NCI-H1930 (cell line): ENCODE results near the gene ADAMTSL1.
"Not testable (repeated sequence)": the region's sequence is repeated elsewhere in the genome, so short reads cannot be mapped to it uniquely, and the experiment has no call there.

Source experiments
- DNase-seq, 2 experiments: peaks; one replicate each; lab custom pipeline; 2025; lab: John Stamatoyannopoulos, UW

The ADAMTSL1 gene

DNA sequence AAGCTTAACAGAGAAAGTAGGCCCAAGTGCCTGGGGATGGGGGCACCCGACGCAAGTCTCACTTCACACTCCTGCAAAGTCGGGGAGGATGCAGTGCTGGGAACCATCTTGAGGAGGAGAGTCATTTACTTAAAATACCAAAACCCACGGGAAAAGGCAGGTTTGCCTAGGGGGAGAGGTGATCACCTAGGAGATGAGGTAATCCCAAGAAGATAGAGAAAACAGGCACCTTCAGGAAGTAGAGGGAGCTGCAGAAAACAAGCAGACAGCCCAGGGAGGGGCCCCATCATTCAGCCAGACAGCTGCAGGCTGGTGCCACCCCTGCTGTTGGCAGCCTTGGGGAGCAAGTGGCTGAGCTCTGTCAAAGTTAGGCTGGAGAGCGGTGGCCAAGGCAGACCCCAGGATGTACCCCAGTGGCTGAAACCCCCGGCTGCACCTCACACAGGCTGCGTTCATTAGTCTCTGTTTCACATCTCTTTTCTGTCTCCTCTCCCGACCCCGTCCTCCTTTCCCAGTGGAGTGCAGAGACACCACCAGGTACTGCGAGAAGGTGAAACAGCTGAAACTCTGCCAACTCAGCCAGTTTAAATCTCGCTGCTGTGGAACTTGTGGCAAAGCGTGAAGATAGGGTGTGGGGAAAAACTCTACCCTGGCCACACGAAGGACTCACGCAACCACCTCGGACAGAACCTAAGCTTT lies 434.1 kb downstream of the ADAMTSL1 start:
- no peak for DNase-seq

DNA sequence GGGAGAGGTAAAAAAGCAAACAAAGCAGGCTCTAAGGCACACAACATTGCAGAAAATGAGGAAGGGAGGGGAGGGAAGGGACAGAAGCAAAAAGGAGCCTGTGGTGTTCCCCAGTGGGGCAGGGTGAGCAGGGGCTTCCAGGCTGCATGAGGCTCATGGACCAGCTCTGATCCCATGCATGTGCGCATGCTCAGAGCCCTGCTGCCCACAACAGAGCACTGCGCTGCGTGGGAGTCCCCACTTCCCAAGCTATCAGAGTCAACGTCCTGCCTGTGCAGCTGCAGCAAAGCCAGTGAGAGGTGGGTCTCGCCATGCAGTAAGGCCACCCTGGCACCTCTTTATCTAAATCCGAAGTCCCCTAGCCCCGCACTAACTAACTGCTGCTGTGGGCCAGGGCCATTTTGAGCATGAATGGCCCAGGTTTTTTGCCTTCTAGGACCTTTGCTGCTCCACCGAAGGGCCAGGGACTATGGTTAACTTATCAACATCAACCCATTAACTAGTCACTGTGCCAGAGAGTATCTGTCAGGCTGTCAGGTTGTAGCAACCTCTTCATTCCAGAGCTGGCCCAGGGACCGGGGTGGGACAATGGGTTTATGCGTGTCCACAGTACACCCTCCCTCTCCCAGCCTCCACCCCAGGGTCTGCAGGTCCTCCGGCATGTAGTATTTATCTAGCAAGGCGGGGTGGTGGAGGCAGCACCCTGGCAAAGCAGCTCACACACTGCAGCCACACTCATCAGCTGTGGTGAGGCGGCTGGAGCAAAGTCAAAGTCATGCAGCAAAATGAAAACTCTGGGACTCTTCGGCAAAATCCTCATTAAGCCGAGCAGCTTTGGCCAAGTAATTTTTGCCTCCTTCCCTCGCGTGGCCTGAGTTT lies 435.4 kb downstream of the ADAMTSL1 start:
- DNase-seq, result no peak

DNA sequence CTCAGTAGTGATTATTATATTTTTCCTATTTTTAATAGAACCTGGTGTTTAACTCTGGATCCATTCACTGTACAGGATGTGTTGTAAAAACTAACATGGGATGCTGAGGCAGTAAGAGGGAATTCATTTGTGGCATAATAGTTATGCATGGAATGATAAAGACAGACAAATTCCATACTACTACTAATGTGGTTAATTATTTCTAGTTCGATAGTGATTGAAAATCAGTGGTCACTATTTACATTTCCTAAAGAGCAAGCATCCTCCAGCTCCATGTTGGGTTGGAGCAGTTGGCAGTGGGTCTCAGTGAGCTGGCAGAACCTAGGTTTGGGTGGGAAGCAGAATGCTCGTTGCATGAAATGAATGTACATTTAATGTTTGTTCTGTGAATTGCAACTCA lies 436.5 kb downstream of the ADAMTSL1 start:
- DNase-seq, result no peak

DNA sequence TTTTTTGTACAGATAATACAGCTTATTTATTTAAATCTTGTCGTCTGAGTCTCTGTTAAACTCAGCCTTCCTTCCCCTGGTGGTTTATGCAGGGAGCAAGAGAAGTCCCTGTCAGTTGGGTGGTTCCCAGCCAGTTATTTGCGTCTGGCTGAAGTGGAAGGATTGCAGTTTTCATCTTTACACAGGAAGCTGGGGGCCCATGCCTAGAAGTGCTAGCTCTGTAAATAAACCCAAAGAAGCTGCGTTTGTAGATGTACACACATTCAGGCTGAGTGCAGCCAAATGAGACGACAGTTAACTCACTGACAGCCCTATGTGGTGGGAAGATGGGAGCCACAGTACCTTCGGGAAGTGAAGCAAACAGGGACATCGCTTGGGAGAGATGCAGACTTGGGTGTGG lies 437.0 kb downstream of the ADAMTSL1 start:
- DNase-seq, result no peak

DNA sequence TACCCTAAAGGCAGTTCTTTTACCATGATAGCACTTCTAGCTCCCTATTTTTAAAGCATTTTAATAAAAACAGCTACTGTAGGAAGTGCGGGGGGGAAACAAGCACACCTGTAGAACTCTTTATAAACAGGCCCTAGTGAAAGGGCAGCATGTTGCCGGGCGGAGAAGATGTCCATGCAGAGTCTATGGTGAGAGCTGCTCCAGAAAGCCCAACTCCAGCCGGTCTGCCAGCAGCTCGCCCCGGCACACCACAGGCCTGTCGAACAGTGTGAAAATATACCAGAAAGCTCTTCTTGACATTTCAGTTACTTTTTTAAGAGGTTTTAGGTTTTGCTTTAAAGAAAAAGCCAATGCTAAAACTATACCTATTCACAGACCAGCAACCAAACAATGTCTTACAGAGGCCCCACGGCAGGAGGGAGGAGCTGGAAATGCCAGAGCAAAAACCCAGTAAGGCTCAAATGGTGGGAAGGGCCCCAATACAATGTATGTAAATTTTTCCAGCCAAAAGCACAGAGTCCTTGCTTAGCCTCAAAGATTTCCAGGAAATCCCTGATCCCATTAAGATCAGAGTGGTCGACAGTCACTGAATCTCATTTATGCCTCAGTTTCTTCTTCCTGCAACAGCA lies 437.9 kb downstream of the ADAMTSL1 start:
- DNase-seq, result no peak

DNA sequence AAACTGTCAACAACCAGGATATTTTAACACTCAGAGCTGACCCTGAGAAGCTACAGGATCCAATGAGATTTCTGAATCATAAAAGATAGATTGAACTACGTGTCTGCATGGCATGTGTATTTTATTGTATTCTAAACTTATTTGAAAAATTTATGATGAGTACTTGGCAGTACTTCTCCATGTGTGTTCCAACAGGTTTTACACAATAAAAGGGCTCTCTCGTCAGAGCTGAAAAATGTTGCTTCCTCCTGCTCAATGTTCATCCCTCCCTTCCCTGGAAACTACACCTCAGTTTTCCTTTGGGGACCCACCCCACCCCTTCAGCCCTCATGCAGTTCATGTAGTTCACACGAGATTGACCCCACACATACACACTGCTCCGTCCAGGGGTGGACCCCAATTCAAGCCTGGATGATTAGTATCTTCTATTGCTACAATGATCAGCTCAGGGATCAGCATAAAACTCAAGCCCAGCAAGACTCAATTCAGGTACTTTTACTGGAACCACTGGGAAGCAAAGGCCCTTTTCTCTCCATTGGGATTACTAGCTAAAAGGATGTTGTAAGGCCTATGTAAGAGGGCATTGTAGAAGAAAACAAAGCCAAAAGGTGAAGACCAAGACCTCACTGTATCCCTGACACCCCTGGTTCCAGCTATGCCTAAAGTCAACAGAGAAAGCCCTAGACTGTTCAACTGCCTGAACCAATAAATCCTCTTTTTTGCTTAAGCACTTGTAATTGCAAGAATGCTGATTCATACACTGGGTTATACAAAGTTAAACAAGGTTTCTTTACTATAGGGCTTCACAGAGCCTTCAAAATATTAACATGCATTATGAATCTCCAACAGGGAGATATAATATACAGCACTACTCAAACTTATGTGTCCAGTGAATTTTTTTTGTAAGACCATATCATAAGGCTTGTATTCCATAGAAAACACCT lies 446.5 kb downstream of the ADAMTSL1 start:
- no peak for DNase-seq

DNA sequence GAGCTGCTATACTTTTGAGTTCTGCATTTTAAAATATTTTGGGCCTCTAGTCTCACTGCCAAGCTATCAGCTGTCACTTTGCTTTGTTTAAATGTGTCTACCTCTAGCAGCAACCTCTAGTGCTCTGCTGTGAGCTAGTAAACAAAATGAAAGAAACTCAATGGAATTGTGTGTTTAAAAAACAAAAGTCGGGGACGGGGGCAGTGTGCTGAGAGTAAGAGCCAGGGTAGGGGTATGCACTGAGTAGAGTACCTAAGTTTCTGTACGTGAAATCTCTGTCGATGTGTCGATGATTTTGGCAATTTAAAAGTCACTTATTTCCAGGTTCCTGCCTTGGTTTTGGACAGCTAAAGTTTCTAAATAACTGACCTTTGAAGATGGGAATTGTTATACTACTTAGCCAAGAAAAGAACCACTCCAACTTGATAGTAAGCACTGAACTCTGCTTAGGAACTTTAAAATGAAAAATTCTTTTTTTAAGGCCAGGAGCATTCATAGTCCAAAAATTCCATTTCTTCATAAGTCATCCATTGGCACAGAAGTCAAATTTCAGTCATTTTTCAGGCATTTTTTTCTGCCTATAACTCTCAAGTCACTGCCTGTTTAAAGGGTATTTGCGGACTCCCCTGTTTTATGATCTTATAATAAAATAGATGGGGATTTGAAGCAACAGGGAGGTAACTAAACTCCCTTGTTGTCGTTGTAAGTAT lies 447.6 kb downstream of the ADAMTSL1 start:
- DNase-seq, result no peak

DNA sequence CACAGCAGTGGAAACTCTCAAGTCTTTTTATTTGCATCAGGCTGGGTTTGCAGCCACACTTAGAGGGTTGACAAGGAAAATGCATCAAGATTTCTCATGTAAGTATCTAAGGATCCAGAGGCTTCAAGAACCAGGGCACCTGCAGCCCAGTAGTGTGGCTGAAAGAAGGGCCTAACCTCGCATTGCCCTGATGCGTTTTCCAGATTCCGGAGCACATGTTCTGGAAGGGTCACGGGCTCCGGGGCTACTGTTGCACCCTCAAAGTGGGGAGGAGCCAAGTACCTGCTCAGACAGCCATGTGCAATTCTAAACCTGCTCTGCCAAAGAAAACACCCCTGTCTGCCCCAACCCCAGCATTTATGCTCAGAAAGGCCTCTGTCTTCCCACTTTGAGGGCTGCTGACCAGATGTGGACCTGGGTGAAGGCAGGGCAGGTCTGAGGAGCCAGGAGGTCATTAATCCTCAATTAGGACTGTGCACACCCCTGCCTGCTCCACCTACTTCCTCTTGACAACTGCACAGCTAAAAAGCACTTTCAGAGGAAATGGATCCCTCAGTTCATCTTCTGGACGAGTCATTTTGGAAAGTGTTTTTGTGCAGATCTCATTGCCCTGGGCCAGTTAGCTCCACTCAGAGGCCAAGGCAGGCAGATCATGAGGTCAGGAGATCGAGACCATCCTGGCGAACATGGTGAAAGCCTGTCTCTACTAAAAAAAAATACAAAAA lies 448.4 kb downstream of the ADAMTSL1 start:
- no peak for DNase-seq

DNA sequence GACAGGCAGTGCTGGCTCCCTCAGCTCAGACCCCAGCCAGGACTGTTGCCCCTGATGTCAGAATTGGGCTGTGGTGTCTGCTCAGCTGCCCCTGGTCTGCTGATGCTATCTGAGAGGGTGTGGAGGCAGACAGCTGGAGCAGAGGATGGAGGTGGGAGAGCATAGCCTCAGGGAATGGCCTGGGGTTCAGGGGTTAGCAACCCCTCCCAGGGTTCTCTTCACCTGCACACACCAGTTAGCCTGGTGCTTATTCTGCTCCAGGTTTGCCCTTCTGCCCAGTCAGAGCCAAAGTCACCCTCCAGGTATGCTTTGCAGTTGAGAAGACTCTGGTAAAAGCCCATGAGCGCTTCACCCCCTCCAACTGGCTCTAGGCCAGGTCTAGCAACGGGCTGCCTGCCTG lies 449.2 kb downstream of the ADAMTSL1 start:
- DNase-seq, result no peak

DNA sequence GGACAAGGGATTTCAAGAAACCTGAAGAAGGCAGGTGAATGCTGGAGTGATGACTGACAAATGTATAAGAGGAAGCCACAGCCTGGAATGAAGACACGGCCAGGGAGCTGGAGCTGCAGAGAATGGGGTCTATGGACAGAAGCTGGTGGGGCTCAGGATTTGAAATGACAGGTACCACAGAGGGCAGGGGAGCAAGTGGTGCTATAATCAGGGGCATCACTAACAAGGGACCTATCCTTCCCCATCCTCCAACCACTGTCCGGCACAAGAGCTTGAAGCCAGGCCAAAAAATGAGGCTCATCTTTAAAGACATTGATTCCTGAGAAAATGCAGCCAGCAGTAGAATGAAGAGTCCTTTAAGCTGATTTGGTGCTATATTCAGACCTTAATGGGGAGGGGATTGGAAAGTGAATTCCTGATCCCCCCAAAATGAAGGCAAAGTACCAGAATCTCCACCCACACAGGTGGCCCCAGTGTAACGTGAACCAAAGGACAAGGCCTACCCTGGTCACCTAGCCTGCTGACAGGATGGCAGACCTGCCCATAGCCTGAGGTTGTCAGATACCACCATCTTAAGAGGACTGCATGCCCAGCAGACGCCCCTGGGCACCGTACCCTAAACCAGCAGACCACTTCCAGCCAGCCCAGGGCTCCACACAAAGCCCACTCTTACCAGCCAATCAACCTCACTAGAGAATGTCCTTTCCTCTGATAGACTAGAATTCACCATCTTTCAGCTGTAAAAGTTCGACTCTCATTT lies 449.9 kb downstream of the ADAMTSL1 start:
- no peak for DNase-seq

DNA sequence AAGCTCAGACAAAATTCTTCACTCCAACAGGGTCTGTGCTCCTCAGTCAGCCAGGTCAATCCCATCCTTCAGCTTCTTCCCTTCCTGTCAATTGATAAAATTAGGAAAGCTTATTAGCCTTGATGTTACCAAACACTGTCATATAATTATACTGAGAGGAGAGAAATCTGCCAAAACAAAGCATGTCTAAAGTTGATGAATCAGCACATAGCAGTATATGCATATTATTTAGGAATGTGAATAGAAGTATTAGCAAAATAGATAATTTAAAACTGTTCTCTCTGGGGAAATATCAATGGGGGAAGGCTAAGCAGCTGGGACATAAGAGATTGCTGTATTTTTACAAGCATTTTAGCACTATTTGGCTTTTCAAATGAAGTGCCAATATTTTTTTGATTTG lies 451.9 kb downstream of the ADAMTSL1 start:
- DNase-seq, result no peak

DNA sequence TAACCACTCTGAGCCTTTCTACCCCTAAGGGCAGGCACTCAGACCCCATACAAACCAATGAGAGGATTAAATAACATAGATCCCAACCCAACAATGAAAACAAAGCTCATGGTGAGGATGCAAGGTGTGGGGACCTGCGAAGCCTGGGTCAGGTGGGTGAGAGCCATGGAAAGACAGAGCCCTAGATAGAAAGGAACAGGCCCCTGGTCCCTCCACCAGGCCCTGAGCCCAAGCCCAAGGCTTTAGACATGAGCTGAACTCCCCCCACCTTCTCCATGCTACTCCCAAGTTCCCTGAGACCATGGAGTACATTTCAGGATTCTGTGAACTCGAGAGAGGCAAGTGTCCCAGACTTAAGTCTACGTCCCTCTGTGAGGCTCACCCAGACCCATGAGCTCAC lies 452.6 kb downstream of the ADAMTSL1 start:
- DNase-seq, result no peak

DNA sequence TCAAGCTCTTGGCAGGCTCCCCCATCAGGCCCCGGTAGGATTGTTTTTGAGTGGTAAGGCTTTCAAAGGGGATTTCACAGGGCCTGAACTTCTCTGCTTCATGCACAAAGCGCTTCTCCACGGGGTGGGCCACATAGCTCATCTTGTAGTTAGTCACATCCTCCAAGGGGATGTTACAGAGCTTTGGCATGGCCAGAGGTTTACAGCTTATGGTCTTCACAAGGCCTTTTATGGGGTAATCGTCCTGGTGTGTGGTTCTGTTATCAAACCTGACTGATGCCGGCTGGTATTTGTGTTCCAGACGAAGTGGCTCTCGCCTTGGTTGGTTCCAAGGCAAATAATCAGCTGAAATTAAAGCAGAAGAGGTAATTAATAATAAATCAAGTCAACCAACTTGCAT lies 454.8 kb downstream of the ADAMTSL1 start:
- DNase-seq, result no peak

DNA sequence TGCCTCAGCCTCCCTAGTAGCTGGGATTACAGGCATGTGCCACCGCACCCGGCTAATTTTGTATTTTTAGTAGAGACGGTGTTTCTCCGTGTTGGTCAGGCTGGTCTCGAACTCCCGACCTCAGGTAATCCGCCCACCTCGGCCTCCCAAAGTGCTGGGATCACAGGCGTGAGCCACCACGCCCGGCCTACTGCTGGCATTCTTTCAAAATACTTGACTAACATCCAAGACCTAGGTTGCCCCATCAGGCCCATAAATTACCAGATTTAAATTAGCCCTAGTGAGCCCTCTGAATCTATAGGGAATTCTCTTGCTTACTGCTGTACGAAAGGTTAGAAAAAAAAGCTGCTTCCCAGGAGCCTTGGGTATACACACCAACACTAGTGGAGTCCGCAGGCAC lies 456.7 kb downstream of the ADAMTSL1 start:
- not testable (repeated sequence) for DNase-seq

DNA sequence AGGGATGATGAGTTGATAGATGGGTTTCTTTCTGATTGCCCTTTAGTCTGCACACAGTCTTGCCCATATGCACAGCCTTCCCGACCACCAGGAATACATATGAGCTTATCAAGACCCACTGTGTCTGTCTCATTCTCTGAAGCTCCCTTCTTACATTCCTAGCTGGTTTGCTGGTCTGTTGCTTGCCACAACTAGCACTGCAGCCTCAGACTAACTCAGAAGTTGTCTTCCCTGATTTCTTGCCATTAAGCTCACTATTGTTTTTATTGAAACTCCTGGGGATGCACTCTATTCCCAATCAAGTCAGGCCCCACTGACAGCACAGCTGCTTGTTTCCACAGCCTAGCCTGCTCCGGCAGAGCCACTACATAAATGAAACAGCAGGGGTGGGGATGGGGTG lies 461.6 kb downstream of the ADAMTSL1 start:
- DNase-seq, result no peak

DNA sequence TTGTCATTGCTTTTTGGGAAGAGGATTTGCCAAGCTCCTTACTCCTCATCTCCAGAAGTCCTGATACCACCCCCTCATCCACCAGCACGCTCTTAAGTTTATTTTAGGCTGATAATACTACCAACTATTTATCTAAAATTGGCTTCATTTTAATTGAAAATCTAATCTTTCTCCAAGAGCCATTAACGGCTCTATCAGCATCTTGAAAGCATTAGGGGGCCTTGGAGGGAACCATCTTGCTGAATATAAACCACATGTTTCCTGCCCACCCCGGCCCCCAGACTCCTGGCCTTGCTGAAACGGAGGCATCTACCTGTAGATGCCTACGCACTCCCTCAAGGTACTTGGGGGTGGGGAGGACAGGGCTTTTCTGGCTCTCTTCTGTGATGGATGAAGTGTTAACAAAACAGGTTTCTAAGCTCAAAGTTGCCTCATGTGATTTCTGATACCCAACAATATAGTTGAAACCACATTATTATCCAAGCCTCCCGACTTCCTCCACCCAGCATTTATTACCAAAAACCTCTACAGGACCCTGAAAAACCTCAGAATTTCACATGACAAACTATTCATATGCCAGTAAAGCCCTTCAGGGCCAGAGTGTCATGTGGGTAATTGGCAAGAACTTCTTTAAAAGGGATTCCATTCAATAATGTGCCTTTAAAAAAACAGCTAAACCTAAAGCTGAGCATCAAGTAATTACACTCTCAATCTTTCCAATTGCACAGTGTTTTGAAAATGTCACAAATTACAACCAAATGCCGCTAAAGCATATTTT lies 462.3 kb downstream of the ADAMTSL1 start:
- DNase-seq, result no peak

DNA sequence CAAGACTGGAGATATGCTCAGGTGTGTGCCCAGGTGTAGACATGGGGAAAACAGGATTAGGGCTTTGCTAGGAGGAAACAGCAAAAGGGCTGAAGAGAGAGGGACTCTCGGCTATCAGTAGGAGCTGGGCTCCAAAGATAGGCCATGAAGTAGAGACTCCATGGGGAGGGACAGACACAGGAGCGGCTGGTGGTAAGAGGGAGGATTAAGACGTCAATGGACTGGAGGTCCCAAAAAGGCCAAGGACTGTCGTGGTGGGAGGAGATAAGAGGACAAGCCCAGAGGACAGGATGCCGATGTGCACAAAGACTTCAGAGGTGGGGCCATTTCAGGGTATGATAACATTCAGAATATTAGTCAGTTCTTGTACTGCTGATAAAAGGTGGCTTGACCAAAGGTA lies 466.0 kb downstream of the ADAMTSL1 start:
- no peak for DNase-seq

DNA sequence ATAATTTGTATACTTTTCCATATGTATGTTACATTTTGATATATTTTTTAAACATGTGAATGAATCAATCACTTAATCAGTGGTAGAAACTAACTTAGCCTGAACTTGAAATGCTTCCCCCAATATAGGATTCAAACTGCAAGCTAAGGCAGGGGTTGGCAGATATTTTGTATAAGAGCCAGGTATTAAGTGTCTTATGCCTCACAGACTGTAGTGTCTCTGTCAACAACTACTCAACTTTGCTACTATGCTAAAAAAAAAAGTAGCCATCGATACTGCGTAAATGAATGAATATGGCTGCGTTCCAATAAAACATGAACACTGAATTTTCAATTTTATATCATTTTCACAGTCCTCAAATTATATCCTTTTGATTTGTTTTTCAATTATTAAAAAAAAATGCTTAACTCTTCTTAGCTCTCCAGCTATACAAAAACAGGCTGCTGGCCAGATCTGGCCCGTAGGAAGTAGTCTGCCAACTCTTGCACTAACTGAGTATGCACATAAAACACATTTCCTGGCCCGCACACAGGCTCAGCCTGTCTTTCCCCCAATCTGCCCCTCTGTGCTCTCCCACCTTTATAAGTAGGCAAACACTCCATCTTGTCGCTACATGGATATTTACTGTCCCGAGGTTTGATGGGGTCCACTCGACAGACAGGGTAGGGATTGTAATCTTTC lies 467.2 kb downstream of the ADAMTSL1 start:
- DNase-seq, result no peak
